ENCODE measurements around the gene TMUB2. TPM values are rescaled to one million over a fixed set of nuclear protein-coding genes. Genes with fewer than 3 reads are reported as not detected.

TMUB2 gene
- total and polyA plus RNA-seq, 2 of the 13 experiments (the other 11 are each of a cell fraction or from before 2014, with no cell fraction given): 26.9 to 50.8 TPM

DNA sequence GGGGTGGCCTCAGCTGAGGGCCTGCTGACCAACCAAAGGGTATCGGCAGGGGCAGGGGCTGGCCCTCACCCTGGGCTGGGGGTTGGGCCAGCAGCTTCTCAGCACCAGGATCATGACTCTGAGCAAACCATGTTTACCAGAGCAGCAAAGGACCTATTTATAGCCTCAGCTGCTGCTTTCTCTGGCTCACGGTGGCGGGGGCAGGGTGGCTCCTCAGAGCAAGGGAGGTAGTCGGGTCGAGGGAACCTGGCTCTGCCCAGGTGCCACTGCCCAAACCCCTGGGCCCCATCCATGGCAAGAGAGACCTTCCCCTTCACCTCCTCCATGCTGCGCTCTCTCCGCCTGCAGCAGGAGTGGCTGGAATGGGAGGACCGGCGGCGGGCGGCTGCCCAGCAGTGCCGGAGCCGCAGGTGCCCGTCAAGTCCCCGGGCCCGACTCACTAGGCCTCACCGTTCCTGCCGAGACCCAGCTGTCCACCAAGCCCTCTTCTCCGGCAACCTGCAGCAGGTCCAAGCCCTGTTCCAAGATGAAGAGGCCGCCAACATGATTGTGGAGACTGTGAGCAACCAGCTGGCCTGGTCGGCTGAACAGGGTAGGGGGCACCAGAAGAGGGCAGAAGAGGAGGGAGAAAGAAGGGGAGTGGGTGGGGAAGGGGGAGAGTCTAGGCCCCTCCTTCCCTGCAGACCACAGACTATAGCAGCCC lies 16.1 kb upstream of the TMUB2 start, which contains the start of gene ASB16 (continued):
- TF ChIP-seq, protein P1, sequence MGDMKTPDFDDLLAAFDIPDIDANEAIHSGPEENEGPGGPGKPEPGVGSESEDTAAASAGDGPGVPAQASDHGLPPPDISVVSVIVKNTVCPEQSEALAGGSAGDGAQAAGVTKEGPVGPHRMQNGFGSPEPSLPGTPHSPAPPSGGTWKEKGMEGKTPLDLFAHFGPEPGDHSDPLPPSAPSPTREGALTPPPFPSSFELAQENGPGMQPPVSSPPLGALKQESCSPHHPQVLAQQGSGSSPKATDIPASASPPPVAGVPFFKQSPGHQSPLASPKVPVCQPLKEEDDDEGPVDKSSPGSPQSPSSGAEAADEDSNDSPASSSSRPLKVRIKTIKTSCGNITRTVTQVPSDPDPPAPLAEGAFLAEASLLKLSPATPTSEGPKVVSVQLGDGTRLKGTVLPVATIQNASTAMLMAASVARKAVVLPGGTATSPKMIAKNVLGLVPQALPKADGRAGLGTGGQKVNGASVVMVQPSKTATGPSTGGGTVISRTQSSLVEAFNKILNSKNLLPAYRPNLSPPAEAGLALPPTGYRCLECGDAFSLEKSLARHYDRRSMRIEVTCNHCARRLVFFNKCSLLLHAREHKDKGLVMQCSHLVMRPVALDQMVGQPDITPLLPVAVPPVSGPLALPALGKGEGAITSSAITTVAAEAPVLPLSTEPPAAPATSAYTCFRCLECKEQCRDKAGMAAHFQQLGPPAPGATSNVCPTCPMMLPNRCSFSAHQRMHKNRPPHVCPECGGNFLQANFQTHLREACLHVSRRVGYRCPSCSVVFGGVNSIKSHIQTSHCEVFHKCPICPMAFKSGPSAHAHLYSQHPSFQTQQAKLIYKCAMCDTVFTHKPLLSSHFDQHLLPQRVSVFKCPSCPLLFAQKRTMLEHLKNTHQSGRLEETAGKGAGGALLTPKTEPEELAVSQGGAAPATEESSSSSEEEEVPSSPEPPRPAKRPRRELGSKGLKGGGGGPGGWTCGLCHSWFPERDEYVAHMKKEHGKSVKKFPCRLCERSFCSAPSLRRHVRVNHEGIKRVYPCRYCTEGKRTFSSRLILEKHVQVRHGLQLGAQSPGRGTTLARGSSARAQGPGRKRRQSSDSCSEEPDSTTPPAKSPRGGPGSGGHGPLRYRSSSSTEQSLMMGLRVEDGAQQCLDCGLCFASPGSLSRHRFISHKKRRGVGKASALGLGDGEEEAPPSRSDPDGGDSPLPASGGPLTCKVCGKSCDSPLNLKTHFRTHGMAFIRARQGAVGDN (CRISPR knock-in tag; IDR thresholded peaks at IDR 0.05): peak; percentile 85
- TF ChIP-seq, protein P2, sequence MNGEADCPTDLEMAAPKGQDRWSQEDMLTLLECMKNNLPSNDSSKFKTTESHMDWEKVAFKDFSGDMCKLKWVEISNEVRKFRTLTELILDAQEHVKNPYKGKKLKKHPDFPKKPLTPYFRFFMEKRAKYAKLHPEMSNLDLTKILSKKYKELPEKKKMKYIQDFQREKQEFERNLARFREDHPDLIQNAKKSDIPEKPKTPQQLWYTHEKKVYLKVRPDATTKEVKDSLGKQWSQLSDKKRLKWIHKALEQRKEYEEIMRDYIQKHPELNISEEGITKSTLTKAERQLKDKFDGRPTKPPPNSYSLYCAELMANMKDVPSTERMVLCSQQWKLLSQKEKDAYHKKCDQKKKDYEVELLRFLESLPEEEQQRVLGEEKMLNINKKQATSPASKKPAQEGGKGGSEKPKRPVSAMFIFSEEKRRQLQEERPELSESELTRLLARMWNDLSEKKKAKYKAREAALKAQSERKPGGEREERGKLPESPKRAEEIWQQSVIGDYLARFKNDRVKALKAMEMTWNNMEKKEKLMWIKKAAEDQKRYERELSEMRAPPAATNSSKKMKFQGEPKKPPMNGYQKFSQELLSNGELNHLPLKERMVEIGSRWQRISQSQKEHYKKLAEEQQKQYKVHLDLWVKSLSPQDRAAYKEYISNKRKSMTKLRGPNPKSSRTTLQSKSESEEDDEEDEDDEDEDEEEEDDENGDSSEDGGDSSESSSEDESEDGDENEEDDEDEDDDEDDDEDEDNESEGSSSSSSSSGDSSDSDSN (CRISPR knock-in tag; IDR thresholded peaks at IDR 0.05): peak; percentile 80
- TF ChIP-seq PAX8 (CRISPR knock-in tag; IDR thresholded peaks at IDR 0.05; ENCODE audit: borderline replicate concordance) (0 out of 2 replicates have a peak, but pooled peaks have one; percentile 70), ZNF598 (CRISPR knock-in tag; IDR thresholded peaks at IDR 0.05; ENCODE audit: borderline replicate concordance) (peak; percentile 53; the same call in 1 of the 2 replicates), ZNF781 (CRISPR knock-in tag; IDR thresholded peaks at IDR 0.05; ENCODE audit: borderline replicate concordance, not compliant biosample characterization) (peak; percentile 29), ZNF292 (CRISPR knock-in tag; IDR thresholded peaks at IDR 0.05; ENCODE audit: borderline replicate concordance, low read depth) (peak; percentile 63; the same call in 1 of the 2 replicates), GABPB1 (CRISPR knock-in tag; IDR thresholded peaks at IDR 0.05) (peak; percentile 51; the same call in 1 of the 2 replicates), ZNF713 (CRISPR knock-in tag; IDR thresholded peaks at IDR 0.05) (0 out of 2 replicates have a peak, but pooled peaks have one; percentile 69), ZNF501 (CRISPR knock-in tag; IDR thresholded peaks at IDR 0.05) (peak; percentile 56), BORCS8-MEF2B (CRISPR knock-in tag; IDR thresholded peaks at IDR 0.05) (peak; percentile 50; the same call in 1 of the 2 replicates), ZBTB20 (CRISPR knock-in tag; IDR thresholded peaks at IDR 0.05; ENCODE audit: borderline replicate concordance, low read depth) (0 out of 2 replicates have a peak, but pooled peaks have one; percentile 8), PITX1 (CRISPR knock-in tag; IDR thresholded peaks at IDR 0.05) (no peak), THAP11 (CRISPR knock-in tag; IDR thresholded peaks at IDR 0.05) (no peak), ZNF253 (CRISPR knock-in tag; IDR thresholded peaks at IDR 0.05; ENCODE audit: borderline replicate concordance) (no peak)
- TF ChIP-seq, protein P3, sequence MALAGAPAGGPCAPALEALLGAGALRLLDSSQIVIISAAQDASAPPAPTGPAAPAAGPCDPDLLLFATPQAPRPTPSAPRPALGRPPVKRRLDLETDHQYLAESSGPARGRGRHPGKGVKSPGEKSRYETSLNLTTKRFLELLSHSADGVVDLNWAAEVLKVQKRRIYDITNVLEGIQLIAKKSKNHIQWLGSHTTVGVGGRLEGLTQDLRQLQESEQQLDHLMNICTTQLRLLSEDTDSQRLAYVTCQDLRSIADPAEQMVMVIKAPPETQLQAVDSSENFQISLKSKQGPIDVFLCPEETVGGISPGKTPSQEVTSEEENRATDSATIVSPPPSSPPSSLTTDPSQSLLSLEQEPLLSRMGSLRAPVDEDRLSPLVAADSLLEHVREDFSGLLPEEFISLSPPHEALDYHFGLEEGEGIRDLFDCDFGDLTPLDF (CRISPR knock-in tag; IDR thresholded peaks at IDR 0.05): no peak
- TF ChIP-seq, protein P4, sequence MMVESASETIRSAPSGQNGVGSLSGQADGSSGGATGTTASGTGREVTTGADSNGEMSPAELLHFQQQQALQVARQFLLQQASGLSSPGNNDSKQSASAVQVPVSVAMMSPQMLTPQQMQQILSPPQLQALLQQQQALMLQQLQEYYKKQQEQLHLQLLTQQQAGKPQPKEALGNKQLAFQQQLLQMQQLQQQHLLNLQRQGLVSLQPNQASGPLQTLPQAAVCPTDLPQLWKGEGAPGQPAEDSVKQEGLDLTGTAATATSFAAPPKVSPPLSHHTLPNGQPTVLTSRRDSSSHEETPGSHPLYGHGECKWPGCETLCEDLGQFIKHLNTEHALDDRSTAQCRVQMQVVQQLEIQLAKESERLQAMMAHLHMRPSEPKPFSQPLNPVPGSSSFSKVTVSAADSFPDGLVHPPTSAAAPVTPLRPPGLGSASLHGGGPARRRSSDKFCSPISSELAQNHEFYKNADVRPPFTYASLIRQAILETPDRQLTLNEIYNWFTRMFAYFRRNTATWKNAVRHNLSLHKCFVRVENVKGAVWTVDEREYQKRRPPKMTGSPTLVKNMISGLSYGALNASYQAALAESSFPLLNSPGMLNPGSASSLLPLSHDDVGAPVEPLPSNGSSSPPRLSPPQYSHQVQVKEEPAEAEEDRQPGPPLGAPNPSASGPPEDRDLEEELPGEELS (CRISPR knock-in tag; IDR thresholded peaks at IDR 0.05): peak; percentile 48; the same call in 1 of the 2 replicates

All from HepG2 (cell line).